ENCODE results near the gene ZNF341.

The ZNF341 gene

DNA sequence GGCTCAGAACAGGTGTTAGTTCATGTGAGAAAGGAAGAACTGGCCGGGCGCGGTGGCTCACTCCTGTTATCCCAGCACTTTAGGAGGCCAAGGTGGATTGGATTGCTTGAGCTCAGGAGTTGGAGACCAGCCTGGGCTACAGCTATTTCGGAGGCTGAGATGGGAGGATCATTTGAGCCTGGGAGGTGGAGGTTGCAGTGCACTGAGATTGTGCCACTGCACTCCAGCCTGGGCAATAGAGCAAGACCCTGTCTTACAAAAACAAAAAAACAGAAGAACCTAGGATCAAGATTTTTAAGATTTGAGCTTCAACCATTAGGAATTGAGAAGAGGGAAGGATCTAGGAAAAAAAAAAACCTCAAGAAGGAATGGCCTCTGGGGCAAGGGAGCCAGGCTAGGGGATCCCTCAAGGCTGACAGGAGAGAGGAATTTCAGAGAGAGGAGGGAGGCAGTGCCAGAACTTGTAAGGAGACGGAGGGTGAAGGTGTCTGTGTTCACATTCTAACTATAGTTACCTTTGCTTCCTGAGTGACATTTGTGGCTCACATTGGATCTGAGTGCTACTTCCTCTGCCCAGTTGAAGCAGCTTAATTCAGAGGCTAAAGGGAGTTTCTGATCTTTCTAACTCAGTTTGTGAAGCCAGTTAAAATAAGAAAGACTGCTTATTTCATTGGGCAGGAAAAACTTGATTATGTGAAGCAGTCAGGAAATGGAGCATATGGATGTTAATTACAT, 105.5 kb downstream of the ZNF341 start:
- Mint-ChIP-seq H3K4me3 (no peak overlapping the region), H3K4me1 (ENCODE audit: low read depth) (peaks cover 62% of the 10 kb centered on the region), H3K27me3 (no peaks in the 10 kb centered on the region), H3K27ac (no peak overlapping the region), H3K9me3 (no peaks in the 10 kb centered on the region), H3K36me3 (ENCODE audit: low read depth) (peaks cover 40% of the 10 kb centered on the region)

DNA sequence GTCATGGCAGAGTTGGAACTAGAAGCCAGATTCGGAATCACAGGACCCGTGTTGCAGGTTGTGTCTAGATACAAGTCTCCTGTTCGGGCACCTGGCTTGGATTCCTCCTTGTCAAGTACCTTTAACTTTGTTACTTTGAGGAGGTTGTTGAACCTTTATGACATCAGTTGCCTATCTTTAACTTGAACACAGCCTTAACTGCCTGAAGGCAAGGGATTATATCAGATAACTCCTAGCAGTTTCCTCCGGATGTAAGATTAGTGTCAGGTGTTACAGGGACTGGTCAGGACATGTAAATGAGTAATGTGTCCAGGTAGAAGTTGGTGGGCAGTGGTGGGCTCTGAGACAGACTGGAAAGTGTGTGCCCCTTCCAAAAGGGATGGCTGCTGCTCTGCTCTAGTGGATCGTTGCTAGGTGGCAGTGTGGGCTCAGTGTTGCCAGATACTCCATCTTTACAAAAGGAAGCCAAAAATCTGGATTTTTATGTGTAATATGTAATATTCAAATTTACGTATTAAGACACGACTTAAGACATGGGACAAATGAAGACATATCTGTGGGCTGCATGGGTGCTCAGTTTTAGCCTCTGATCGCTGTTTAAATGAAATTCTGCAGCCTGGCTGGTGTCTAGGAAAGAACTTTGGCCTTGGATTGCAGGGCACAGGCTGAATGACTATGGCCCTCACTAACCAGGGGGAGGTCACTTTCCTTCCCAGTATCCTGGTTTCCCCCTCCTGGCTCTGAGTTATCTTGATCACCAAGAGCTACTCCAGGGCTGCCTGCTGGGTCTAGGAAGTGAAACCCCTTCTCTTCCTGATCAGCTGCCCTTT, 106.5 kb downstream of the ZNF341 start:
- peaks cover 35% of the 10 kb centered on the region for H3K36me3 Mint-ChIP-seq (ENCODE audit: low read depth)
- no peaks in the 10 kb centered on the region for H3K27me3 Mint-ChIP-seq
- peaks cover 72% of the 10 kb centered on the region for H3K4me1 Mint-ChIP-seq (ENCODE audit: low read depth)
- H3K27ac Mint-ChIP-seq: no peak overlapping the region
- H3K9me3 Mint-ChIP-seq: no peaks in the 10 kb centered on the region
- no peak overlapping the region for H3K4me3 Mint-ChIP-seq

DNA sequence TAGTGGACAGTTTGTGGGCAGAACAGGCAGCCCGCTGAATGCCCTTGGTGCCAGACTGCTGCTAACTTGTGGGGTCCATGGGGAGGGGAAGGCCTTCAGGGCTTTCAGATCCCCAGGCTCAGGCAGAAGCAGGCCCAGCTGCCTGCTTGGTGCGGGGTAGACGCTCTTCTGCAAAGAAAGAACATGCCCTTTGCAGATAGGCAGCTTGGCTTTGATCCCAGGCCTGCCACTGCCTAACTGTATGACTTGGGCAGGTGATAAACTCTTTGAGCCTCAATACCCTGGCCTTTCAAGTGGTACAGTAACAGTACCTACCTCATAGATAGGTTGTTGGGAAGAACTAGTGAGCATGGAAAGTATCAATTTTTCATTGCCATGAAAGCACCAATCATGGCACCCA, 107.8 kb downstream of the ZNF341 start:
- Mint-ChIP-seq H3K9me3 (no peaks in the 10 kb centered on the region), H3K4me1 (ENCODE audit: low read depth) (peaks cover 82% of the 10 kb centered on the region), H3K36me3 (ENCODE audit: low read depth) (peaks cover 26% of the 10 kb centered on the region), H3K27me3 (no peaks in the 10 kb centered on the region), H3K27ac (no peak overlapping the region), H3K4me3 (no peak overlapping the region)

DNA sequence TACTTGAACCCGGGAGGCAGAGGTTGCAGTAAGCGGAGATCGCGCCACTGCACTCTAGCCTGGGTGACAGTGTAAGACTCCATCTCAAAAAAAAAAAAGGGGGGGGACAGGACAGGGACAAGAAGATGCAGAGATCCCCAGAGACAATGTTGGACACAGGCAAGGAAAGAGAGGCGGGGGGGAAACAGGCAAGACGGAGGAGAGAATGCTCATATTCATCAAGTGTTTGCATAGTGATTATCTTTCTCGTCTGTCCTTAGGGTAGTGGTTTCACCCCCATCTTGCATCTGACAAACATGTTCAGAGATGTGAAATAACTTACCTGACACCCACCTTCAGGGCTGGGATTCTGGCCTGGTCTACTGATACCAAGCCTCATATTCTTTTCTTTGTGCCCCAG, 108.4 kb downstream of the ZNF341 start:
- Mint-ChIP-seq H3K36me3 (ENCODE audit: low read depth) (peaks cover 20% of the 10 kb centered on the region), H3K9me3 (no peaks in the 10 kb centered on the region), H3K27ac (no peak overlapping the region), H3K4me1 (ENCODE audit: low read depth) (peaks cover 83% of the 10 kb centered on the region), H3K27me3 (no peaks in the 10 kb centered on the region), H3K4me3 (no peak overlapping the region)

DNA sequence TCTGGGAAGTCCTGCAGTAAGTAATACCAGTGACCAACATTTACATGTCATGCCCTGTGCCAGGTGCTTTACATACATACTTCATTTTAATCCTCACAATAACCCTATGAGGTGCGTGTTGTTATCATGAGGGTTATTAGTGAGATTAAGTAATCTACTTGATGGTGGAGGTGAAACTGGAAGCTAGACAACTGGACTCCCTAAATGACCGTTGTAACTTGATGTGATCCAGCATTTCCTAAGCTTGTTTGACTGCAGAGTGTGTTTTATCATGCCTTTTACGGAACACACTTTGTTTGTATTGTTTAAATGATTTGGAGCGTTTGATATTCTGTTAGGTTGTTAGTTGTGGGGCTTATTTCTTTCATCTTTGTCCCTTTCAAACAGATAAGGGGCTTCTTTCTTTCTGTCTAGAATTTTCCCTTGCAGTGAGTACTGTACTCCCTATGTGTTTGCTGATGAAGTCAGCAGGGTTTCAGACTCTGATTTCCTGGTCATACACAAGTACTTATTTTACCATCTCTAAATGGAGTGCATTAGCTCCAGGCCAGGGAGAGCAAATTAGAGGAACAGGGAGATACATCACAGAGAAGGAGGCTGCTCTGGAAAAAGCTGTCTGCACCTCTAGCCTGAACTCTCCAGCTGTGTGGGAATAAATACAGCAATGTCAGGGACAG, 109.1 kb downstream of the ZNF341 start:
- Mint-ChIP-seq H3K4me3 (no peak overlapping the region), H3K36me3 (ENCODE audit: low read depth) (peaks cover 16% of the 10 kb centered on the region), H3K27me3 (no peaks in the 10 kb centered on the region), H3K9me3 (no peaks in the 10 kb centered on the region), H3K4me1 (ENCODE audit: low read depth) (peaks cover 88% of the 10 kb centered on the region), H3K27ac (no peak overlapping the region)

DNA sequence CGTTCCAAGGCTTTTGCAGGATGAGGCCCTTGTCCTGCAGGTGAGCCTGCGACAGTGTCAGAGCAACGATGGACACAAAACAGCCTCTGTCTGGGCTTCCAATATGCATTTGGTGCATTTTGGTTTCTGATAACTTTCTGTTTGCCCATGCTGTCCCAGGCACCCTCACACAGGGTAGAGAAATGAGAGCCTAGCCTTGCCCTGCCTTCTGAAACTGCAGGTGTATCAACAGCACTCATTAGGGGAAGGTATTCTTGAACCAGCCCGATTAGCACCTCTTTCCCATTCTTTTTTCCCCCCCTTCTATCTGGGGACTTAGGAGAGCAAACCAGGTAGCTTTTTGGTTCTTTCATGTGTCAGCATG, 109.6 kb downstream of the ZNF341 start:
- Mint-ChIP-seq H3K4me3 (no peak overlapping the region), H3K27me3 (no peaks in the 10 kb centered on the region), H3K36me3 (ENCODE audit: low read depth) (peaks cover 11% of the 10 kb centered on the region), H3K4me1 (ENCODE audit: low read depth) (peaks cover 88% of the 10 kb centered on the region), H3K27ac (no peak overlapping the region), H3K9me3 (no peaks in the 10 kb centered on the region)

All from stimulated activated naive CD8-positive, alpha-beta T cell treated with anti-CD3 and anti-CD28 coated beads, Interleukin-15, Interleukin-2, amounts not matched to agents 100 ng/mL and 50 ng/mL, for 24 hours (primary cell).